ENCODE results near the gene TAX1BP3. TPM values are rescaled to one million over a fixed set of nuclear protein-coding genes. Genes with fewer than 3 reads are reported as not detected.

Gene TAX1BP3
- polyA plus RNA-seq, 1 of the 3 experiments (the other 2 are of a cell fraction) = 192 TPM

DNA sequence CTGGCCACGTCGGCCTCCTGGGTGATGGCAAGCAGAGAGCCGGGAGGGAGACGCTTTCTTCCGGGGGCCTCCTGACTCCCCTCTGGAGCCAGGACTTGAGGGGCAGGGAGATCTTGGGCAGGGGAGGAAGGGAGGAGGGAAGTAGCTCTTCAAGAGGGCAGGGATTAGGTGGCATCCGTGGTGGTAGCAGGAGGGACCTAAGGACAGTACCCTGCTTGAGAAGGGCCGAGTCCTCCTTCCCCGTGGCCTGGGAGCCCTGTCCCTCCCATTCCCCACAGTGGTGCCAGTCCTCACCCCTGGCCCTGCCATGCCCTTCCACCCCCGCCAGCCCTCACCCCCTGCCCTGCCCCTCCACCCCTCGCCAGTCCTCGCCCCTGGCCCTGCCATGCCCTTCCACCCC is 12.6 kb downstream of the TAX1BP3 start:
- no peak for DNase-seq
- no peaks in the 10 kb centered on the region for H3K27me3 ChIP-seq (ENCODE audit: insufficient read depth)
- H2AFZ ChIP-seq (ENCODE audit: low read depth) = no peak overlapping the region
- H3K27ac ChIP-seq (ENCODE audit: low read depth in 2 of 2, low read length in 1 of 2) = no peak overlapping the region
- no peak overlapping the region for H3K9ac ChIP-seq
- peaks cover 4% of the 10 kb centered on the region; the same call in 1 of the 2 replicates for H4K20me1 ChIP-seq (ENCODE audit: insufficient read depth)
- no peaks in the 10 kb centered on the region for H3K9me3 ChIP-seq
- no peak for TF ChIP-seq NRF1 (IDR thresholded peaks at IDR 0.05; ENCODE audit: low read depth, low read length)
- TF ChIP-seq, protein P1, sequence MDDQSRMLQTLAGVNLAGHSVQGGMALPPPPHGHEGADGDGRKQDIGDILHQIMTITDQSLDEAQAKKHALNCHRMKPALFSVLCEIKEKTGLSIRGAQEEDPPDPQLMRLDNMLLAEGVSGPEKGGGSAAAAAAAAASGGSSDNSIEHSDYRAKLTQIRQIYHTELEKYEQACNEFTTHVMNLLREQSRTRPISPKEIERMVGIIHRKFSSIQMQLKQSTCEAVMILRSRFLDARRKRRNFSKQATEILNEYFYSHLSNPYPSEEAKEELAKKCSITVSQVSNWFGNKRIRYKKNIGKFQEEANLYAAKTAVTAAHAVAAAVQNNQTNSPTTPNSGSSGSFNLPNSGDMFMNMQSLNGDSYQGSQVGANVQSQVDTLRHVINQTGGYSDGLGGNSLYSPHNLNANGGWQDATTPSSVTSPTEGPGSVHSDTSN (IDR thresholded peaks at IDR 0.05) = peak; percentile 14; the same call in 1 of the 2 replicates
- H3K4me3 ChIP-seq (ENCODE audit: low read depth in 2 of 2, low read length in 1 of 2) = no peak overlapping the region
- H3K9me2 ChIP-seq = no peaks in the 10 kb centered on the region
- POLR2A ChIA-PET = no interaction called here
- no peak overlapping the region for H3K4me2 ChIP-seq
- peaks cover 0 to 5% of the 10 kb centered on the region in 2 experiments for H3K36me3 ChIP-seq (replicated peaks in 1 of 2; ENCODE audit: control insufficient read depth in 1 of 2, insufficient read depth in 2 of 2, low read length in 1 of 2)
- WGBS (ENCODE audit: low lambda C conversion rate) = 97% methylated on average over 6 of the region's 11 CpGs
- H3K79me2 ChIP-seq (ENCODE audit: insufficient read depth) = no peaks in the 10 kb centered on the region
- peaks cover 0 to 13% of the 10 kb centered on the region in 2 experiments; a peak in 3 of 4 replicates for H3K4me1 ChIP-seq (ENCODE audit: control insufficient read depth in 1 of 2, insufficient read depth in 2 of 2, low read depth in 1 of 2, low read length in 1 of 2)
- CTCF ChIA-PET = no interaction called here
- peaks cover 10% of the 10 kb centered on the region for H3F3A ChIP-seq (replicated peaks; ENCODE audit: insufficient read depth)

DNA sequence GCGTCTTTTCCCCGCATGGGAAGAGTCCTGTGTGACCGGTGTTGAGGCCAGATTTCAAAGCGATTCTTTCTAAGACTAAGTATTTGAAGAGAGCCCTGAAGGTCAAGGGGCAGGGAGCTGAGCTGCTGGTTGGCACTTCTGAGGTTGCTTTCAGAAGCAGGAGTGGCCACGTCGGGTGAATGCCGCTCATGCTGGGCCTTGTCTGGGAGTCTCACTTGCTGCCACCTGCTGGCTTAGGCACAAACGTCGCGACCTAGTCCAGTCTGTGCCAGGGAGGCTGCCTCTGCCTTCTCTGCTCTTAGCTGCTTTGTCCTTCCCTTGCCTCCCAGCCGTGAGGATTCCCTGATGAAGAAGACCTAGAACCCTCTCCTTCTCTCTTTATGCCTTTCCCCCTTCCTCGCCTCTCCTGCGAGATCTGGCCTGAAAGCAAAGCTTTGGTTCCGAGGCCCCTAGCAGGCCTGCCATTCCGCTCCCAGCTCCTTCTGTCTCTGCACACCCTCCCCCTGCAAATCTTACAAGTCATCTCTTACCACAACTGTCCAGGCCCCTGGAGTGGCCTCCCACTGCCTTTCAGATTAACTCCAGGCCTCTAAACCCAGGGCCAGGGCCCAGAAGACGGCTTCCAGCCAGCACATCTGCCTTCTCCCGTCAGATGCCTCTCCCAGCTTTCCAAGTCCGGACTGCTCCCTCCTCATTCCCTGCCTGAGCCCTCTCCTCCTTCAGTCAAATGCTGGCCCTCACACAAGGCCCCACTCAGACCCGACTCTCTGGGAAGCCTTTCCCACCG is 20.4 kb downstream of the TAX1BP3 start:
- no peaks in the 10 kb centered on the region for H3K9me2 ChIP-seq
- no peaks in the 10 kb centered on the region for H3K9me3 ChIP-seq
- no peaks in the 10 kb centered on the region for H3K4me1 ChIP-seq (ENCODE audit: control insufficient read depth in 1 of 2, insufficient read depth in 2 of 2, low read depth in 1 of 2, low read length in 1 of 2)
- peaks cover 0 to 8% of the 10 kb centered on the region in 2 experiments for H3K36me3 ChIP-seq (replicated peaks in 1 of 2; ENCODE audit: control insufficient read depth in 1 of 2, insufficient read depth in 2 of 2, low read length in 1 of 2)
- no peak overlapping the region for H3K9ac ChIP-seq
- no peaks in the 10 kb centered on the region for H4K20me1 ChIP-seq (ENCODE audit: insufficient read depth)
- DNase-seq = peak; percentile 71
- no peaks in the 10 kb centered on the region for H3K79me2 ChIP-seq (ENCODE audit: insufficient read depth)
- no peaks in the 10 kb centered on the region for H3K27me3 ChIP-seq (ENCODE audit: insufficient read depth)
- WGBS (ENCODE audit: low lambda C conversion rate) = 76% methylated on average over 18 of the region's 20 CpGs
- no peak overlapping the region for H2AFZ ChIP-seq (ENCODE audit: low read depth)
- H3K4me2 ChIP-seq = no peak overlapping the region
- TF ChIP-seq RAD21 (IDR thresholded peaks at IDR 0.05; ENCODE audit: low read length) = peak; percentile 58
- TF ChIP-seq YY1 (IDR thresholded peaks at IDR 0.05; ENCODE audit: low read depth) = no peak
- no peak for TF ChIP-seq JUND (IDR thresholded peaks at IDR 0.05)
- TF ChIP-seq GABPA (IDR thresholded peaks at IDR 0.05; ENCODE audit: low read depth) = no peak
- no peak for TF ChIP-seq GATA2 (CRISPR knock-in tag; IDR thresholded peaks at IDR 0.05)
- TF ChIP-seq, protein P2, sequence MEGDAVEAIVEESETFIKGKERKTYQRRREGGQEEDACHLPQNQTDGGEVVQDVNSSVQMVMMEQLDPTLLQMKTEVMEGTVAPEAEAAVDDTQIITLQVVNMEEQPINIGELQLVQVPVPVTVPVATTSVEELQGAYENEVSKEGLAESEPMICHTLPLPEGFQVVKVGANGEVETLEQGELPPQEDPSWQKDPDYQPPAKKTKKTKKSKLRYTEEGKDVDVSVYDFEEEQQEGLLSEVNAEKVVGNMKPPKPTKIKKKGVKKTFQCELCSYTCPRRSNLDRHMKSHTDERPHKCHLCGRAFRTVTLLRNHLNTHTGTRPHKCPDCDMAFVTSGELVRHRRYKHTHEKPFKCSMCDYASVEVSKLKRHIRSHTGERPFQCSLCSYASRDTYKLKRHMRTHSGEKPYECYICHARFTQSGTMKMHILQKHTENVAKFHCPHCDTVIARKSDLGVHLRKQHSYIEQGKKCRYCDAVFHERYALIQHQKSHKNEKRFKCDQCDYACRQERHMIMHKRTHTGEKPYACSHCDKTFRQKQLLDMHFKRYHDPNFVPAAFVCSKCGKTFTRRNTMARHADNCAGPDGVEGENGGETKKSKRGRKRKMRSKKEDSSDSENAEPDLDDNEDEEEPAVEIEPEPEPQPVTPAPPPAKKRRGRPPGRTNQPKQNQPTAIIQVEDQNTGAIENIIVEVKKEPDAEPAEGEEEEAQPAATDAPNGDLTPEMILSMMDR (IDR thresholded peaks at IDR 0.05) = peak; percentile 61
- TF ChIP-seq RCOR1 (IDR thresholded peaks at IDR 0.05; ENCODE audit: low read length) = no peak
- TF ChIP-seq RFX5 (IDR thresholded peaks at IDR 0.05; ENCODE audit: low read length) = no peak
- no peak for TF ChIP-seq MEF2A (IDR thresholded peaks at IDR 0.05; ENCODE audit: borderline replicate concordance, low read depth)
- TF ChIP-seq, protein P3, sequence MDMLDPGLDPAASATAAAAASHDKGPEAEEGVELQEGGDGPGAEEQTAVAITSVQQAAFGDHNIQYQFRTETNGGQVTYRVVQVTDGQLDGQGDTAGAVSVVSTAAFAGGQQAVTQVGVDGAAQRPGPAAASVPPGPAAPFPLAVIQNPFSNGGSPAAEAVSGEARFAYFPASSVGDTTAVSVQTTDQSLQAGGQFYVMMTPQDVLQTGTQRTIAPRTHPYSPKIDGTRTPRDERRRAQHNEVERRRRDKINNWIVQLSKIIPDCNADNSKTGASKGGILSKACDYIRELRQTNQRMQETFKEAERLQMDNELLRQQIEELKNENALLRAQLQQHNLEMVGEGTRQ (IDR thresholded peaks at IDR 0.05; ENCODE audit: borderline replicate concordance, low read depth, low read length) = no peak
- no peak for TF ChIP-seq TCF12 (IDR thresholded peaks at IDR 0.05)
- TF ChIP-seq FOXJ3 (CRISPR knock-in tag; IDR thresholded peaks at IDR 0.05) = no peak
- no peak for TF ChIP-seq EZH2phosphoT487 (IDR thresholded peaks at IDR 0.05; ENCODE audit: borderline replicate concordance, low read depth)
- peak; percentile 68 for TF ChIP-seq SMC3 (IDR thresholded peaks at IDR 0.05; ENCODE audit: low read depth, low read length)
- no peak for TF ChIP-seq NRF1 (IDR thresholded peaks at IDR 0.05; ENCODE audit: low read depth, low read length)
- TF ChIP-seq CHD2 (IDR thresholded peaks at IDR 0.05; ENCODE audit: low read length, partially characterized antibody) = no peak
- no peak for TF ChIP-seq FOSL2 (IDR thresholded peaks at IDR 0.05; ENCODE audit: borderline replicate concordance, low read depth)
- no peak for TF ChIP-seq MXI1 (IDR thresholded peaks at IDR 0.05; ENCODE audit: low read depth, low read length)
- no peak for TF ChIP-seq POLR2AphosphoS5 (IDR thresholded peaks at IDR 0.05; ENCODE audit: low read depth, low read length)
- TF ChIP-seq, protein P1 (IDR thresholded peaks at IDR 0.05) = no peak
- POLR2A ChIA-PET = no interaction called here
- H3K27ac ChIP-seq (ENCODE audit: low read depth in 2 of 2, low read length in 1 of 2) = no peak overlapping the region
- CTCF ChIA-PET = interaction anchor here (0.9 to 5.3 kb wide), 15 partner anchors 10 to 862 kb away, joined by 3 to 35 read pairs (median 4); partner anchors contain the start of genes CTNS, NCBP3, SHPK and TAX1BP3
- H3K4me3 ChIP-seq (ENCODE audit: low read depth in 2 of 2, low read length in 1 of 2) = no peak overlapping the region
- no peaks in the 10 kb centered on the region for H3F3A ChIP-seq (replicated peaks; ENCODE audit: insufficient read depth)
